HEK293T (cell line): ENCODE measurements around the gene CTNNA2.

Experiments
- ARNT ChIP-seq: fragments of 450-650 bp; IDR thresholded peaks from 2 replicates; pipeline ENCODE4 v1.6.1; 2017; ENCODE audit warnings: mild to moderate bottlenecking
- BHLHE40 ChIP-seq: fragments of 450-650 bp; IDR thresholded peaks from 2 replicates; pipeline ENCODE4 v1.6.1; 2016; ENCODE audit warnings: mild to moderate bottlenecking, moderate library complexity, borderline replicate concordance
- FOXM1 ChIP-seq: fragments of 450-650 bp; IDR thresholded peaks from 2 replicates; pipeline ENCODE4 v1.6.1; 2017; ENCODE audit warnings: mild to moderate bottlenecking, borderline replicate concordance
- SP1 ChIP-seq: fragments of 450-650 bp; IDR thresholded peaks from 2 replicates; pipeline ENCODE4 v1.6.1; 2017
- TARDBP ChIP-seq: fragments of 450-650 bp; IDR thresholded peaks from 2 replicates; pipeline ENCODE4 v1.6.1; 2016

DNA sequence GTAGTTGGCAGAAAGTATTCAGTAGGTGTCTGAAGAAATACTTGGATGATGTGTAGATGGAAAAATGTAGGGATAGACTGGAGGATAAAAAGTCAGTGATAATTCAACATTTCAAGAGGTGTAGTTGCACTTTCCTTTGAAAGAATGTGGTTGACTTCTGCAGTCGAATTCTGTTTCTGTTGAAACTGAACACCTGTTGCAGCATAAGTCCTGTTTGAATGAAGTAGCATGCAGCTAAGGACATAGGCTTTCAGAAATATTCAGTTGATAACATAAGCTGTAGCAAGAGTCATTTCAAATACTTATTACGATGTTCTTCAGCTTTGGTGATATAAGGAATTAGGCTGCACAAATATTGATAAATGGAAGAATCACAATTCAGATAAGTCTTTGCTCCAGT lies 1129.6 kb downstream of the CTNNA2 start:
- no peak for TF ChIP-seq SP1
- TF ChIP-seq FOXM1 = no peak
- TF ChIP-seq ARNT = no peak
- TF ChIP-seq TARDBP = no peak
- TF ChIP-seq BHLHE40 = no peak
